Liver (tissue), 9 donors: ENCODE results near the gene NF1. TPM values are rescaled to one million over a fixed set of nuclear protein-coding genes. Genes with fewer than 3 reads are reported as not detected.

Source experiments
- DNase-seq: peaks from one replicate; pipeline ENCODE4 v3.0.0-alpha.2; 2017; ENCODE audit warnings: low spot score
- H3K27ac ChIP-seq, 2 donors: one replicate each; pipeline ENCODE4 v1.7.0; 2013; ENCODE audit warnings: inconsistent platforms in 2 of 2, low read length in 2 of 2, control low read depth in 1 of 2, low read depth in 1 of 2, mild to moderate bottlenecking in 1 of 2
- H3K27me3 ChIP-seq, 4 donors: one replicate each; pipeline versions ENCODE4 v1.6.1 to v1.7.0; 2013; ENCODE audit warnings: low read length in 3 of 4, inconsistent platforms in 1 of 4, mild to moderate bottlenecking in 1 of 4, moderate library complexity in 1 of 4; ENCODE audit not compliant: control insufficient read depth in 4 of 4, insufficient read depth in 4 of 4
- H3K36me3 ChIP-seq, 4 donors: one replicate each; pipeline versions ENCODE4 v1.6.1 to v1.7.0; 2013; ENCODE audit warnings: low read length in 3 of 4, mild to moderate bottlenecking in 3 of 4, low read depth in 1 of 4, moderate library complexity in 1 of 4; ENCODE audit not compliant: control insufficient read depth in 4 of 4, insufficient read depth in 3 of 4
- H3K4me1 ChIP-seq, 4 donors: one replicate each; pipeline versions ENCODE4 v1.6.1 to v1.7.0; 2013; ENCODE audit warnings: low read length in 3 of 4, mild to moderate bottlenecking in 3 of 4, moderate library complexity in 1 of 4; ENCODE audit not compliant: control insufficient read depth in 4 of 4, insufficient read depth in 4 of 4
- H3K4me3 ChIP-seq, 3 donors: one replicate each; pipeline versions ENCODE4 v1.6.1 to v1.7.0; 2013; ENCODE audit warnings: low read length in 3 of 3, control low read depth in 1 of 3, low read depth in 1 of 3, mild to moderate bottlenecking in 1 of 3
- H3K9ac ChIP-seq, 2 donors: one replicate each; pipeline ENCODE4 v1.7.0; 2013; ENCODE audit warnings: low read length in 2 of 2, mild to moderate bottlenecking in 2 of 2, moderate library complexity in 2 of 2, control low read depth in 1 of 2, low read depth in 1 of 2
- H3K9me3 ChIP-seq, 4 donors: one replicate each; pipeline versions ENCODE4 v1.6.1 to v1.7.0; 2013; ENCODE audit warnings: low read length in 3 of 4; ENCODE audit not compliant: control insufficient read depth in 4 of 4
- EGR1 ChIP-seq, 2 donors: IDR thresholded peaks; 2 replicates each; pipeline ENCODE4 v1.6.1; 2016 to 2018; ENCODE audit warnings: antibody characterized with exemption in 2 of 2, low read depth in 2 of 2
- FOXA1 ChIP-seq: IDR thresholded peaks from 2 replicates; pipeline ENCODE4 v1.6.1; 2016; ENCODE audit warnings: antibody characterized with exemption
- FOXA2 ChIP-seq: IDR thresholded peaks from 2 replicates; pipeline ENCODE4 v1.6.1; 2016; ENCODE audit warnings: antibody characterized with exemption
- GABPA ChIP-seq, 2 donors: IDR thresholded peaks in 1 of 2; conservative IDR thresholded peaks in 1 of 2; 2 replicates each; pipeline ENCODE4 v1.6.1; 2016; ENCODE audit warnings: antibody characterized with exemption in 2 of 2, mild to moderate bottlenecking in 1 of 2, moderate library complexity in 1 of 2
- HNF4A ChIP-seq, 2 donors: conservative IDR thresholded peaks; 2 replicates each; pipeline ENCODE4 v1.6.1; 2016; ENCODE audit warnings: antibody characterized with exemption in 2 of 2, mild to moderate bottlenecking in 2 of 2
- HNF4G ChIP-seq: IDR thresholded peaks from 2 replicates; pipeline ENCODE4 v1.6.1; 2016; ENCODE audit warnings: antibody characterized with exemption
- JUND ChIP-seq, 2 donors: IDR thresholded peaks; 2 replicates each; pipeline ENCODE4 v1.6.1; 2016; ENCODE audit warnings: antibody characterized with exemption in 2 of 2
- NR2F2 ChIP-seq: IDR thresholded peaks from 2 replicates; pipeline ENCODE4 v1.6.1; 2016; ENCODE audit warnings: antibody characterized with exemption
- RAD21 ChIP-seq, 2 donors: IDR thresholded peaks; 2 replicates each; pipeline ENCODE4 v1.6.1; 2016; ENCODE audit warnings: antibody characterized with exemption in 2 of 2, mild to moderate bottlenecking in 2 of 2
- RXRA ChIP-seq, 2 donors: IDR thresholded peaks; 2 replicates each; pipeline ENCODE4 v1.6.1; 2017 to 2018; ENCODE audit warnings: antibody characterized with exemption in 2 of 2, mild to moderate bottlenecking in 1 of 2
- SP1 ChIP-seq: IDR thresholded peaks from 2 replicates; pipeline ENCODE4 v1.6.1; 2018; ENCODE audit warnings: antibody characterized with exemption, mild to moderate bottlenecking
- TAF1 ChIP-seq: conservative IDR thresholded peaks from 2 replicates; pipeline ENCODE4 v1.6.1; 2016; ENCODE audit warnings: antibody characterized with exemption, mild to moderate bottlenecking
- YY1 ChIP-seq: IDR thresholded peaks from 2 replicates; pipeline ENCODE4 v1.6.1; 2016; ENCODE audit warnings: antibody characterized with exemption, mild to moderate bottlenecking
- WGBS: extraction: QIAGEN DNeasy Blood & Tissue Kit; methylation state at CpG from one replicate; pipeline ENCODE4 v1.1.7; 2013; 5-methylcytosine and 5-hydroxymethylcytosine counted together
- polyA plus RNA-seq, 2 donors: library from polyadenylated mRNA; stranded (reverse) in 1 of 2; unstranded in 1 of 2; fragments of 200-250 nt in 1 of 2; fragments of >200 nt in 1 of 2; fragmentation: Nextera tagmentation in 1 of 2; extraction: Ambion mirVana in 1 of 2; gene quantifications; one replicate each; pipeline versions ENCODE4 v1.2.1 to v1.2.3, GENCODE V29; 2013 to 2015
- total RNA-seq, 2 donors: library from RNA; depleted of rRNA; stranded (reverse); fragments of >200 nt; gene quantifications; one replicate each; pipeline ENCODE4 v1.2.3, GENCODE V29; 2014
- TF ChIP-seq, protein P1 (sequence below): IDR thresholded peaks from 2 replicates; pipeline ENCODE4 v1.6.1; 2016; ENCODE audit warnings: antibody characterized with exemption
- TF ChIP-seq, protein P2 (sequence below): IDR thresholded peaks from 2 replicates; pipeline ENCODE4 v1.6.1; 2016; ENCODE audit warnings: antibody characterized with exemption
- TF ChIP-seq, protein P3 (sequence below): IDR thresholded peaks from 2 replicates; pipeline ENCODE4 v1.6.1; 2016; ENCODE audit warnings: antibody characterized with exemption, mild to moderate bottlenecking
- TF ChIP-seq, protein P4 (sequence below): fragments of 150-350 bp; IDR thresholded peaks from 2 replicates; pipeline ENCODE4 v1.5.1; 2017; ENCODE audit warnings: improper control_type of control experiment, low read depth, low read length; ENCODE audit not compliant: missing input control
- TF ChIP-seq, protein P5 (sequence below): IDR thresholded peaks from 2 replicates; pipeline ENCODE4 v1.6.1; 2016; ENCODE audit warnings: antibody characterized with exemption
- donor health status: healthy.
- donor health status: healthy.
- donor health status: healthy.
- donor health status: healthy.
- donor health status: healthy.

Gene NF1
- total and polyA plus RNA-seq, 4 donors, result 4.6 to 42.6 (median 13.5) TPM

DNA sequence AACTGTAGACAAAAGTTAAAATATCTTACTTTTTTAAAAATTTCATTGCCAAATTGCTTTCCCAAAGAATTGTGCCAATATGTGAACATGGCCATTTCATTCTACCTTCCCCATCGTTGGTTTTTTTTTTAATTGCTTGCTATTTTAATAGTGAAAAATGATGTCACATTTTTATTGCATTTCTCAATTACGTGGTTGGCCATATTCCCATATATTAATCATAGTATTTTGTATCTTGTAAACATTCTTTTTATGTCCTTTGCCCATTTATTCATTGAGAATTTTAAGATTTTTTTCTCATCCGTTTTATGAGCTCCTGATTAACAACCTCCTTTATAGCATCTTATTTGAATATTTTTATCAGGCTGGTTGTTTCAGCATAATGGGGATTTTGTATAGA lies 195.0 kb downstream of the NF1 start:
- H3K27ac ChIP-seq, result no peak overlapping the region
- TF ChIP-seq TAF1 (no peak), HNF4A (conservative IDR thresholded peaks at IDR 0.05) (no peak), SP1 (no peak), JUND (IDR thresholded peaks at IDR 0.05) (no peak), NR2F2 (no peak), YY1 (no peak), FOXA1 (no peak), GABPA (IDR thresholded peaks at IDR 0.05 in 1 of 2, conservative IDR thresholded peaks at IDR 0.05 in 1 of 2) (no peak), RXRA (IDR thresholded peaks at IDR 0.05) (no peak), FOXA2 (no peak), HNF4G (no peak), RAD21 (IDR thresholded peaks at IDR 0.05) (no peak), EGR1 (IDR thresholded peaks at IDR 0.05; ENCODE audit: low read depth in 2 of 2) (no peak)
- TF ChIP-seq, protein P1, sequence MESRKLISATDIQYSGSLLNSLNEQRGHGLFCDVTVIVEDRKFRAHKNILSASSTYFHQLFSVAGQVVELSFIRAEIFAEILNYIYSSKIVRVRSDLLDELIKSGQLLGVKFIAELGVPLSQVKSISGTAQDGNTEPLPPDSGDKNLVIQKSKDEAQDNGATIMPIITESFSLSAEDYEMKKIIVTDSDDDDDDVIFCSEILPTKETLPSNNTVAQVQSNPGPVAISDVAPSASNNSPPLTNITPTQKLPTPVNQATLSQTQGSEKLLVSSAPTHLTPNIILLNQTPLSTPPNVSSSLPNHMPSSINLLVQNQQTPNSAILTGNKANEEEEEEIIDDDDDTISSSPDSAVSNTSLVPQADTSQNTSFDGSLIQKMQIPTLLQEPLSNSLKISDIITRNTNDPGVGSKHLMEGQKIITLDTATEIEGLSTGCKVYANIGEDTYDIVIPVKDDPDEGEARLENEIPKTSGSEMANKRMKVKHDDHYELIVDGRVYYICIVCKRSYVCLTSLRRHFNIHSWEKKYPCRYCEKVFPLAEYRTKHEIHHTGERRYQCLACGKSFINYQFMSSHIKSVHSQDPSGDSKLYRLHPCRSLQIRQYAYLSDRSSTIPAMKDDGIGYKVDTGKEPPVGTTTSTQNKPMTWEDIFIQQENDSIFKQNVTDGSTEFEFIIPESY, result no peak
- TF ChIP-seq, protein P2, sequence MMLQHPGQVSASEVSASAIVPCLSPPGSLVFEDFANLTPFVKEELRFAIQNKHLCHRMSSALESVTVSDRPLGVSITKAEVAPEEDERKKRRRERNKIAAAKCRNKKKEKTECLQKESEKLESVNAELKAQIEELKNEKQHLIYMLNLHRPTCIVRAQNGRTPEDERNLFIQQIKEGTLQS, result no peak
- TF ChIP-seq, protein P3, sequence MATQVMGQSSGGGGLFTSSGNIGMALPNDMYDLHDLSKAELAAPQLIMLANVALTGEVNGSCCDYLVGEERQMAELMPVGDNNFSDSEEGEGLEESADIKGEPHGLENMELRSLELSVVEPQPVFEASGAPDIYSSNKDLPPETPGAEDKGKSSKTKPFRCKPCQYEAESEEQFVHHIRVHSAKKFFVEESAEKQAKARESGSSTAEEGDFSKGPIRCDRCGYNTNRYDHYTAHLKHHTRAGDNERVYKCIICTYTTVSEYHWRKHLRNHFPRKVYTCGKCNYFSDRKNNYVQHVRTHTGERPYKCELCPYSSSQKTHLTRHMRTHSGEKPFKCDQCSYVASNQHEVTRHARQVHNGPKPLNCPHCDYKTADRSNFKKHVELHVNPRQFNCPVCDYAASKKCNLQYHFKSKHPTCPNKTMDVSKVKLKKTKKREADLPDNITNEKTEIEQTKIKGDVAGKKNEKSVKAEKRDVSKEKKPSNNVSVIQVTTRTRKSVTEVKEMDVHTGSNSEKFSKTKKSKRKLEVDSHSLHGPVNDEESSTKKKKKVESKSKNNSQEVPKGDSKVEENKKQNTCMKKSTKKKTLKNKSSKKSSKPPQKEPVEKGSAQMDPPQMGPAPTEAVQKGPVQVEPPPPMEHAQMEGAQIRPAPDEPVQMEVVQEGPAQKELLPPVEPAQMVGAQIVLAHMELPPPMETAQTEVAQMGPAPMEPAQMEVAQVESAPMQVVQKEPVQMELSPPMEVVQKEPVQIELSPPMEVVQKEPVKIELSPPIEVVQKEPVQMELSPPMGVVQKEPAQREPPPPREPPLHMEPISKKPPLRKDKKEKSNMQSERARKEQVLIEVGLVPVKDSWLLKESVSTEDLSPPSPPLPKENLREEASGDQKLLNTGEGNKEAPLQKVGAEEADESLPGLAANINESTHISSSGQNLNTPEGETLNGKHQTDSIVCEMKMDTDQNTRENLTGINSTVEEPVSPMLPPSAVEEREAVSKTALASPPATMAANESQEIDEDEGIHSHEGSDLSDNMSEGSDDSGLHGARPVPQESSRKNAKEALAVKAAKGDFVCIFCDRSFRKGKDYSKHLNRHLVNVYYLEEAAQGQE, result no peak
- TF ChIP-seq, protein P4, sequence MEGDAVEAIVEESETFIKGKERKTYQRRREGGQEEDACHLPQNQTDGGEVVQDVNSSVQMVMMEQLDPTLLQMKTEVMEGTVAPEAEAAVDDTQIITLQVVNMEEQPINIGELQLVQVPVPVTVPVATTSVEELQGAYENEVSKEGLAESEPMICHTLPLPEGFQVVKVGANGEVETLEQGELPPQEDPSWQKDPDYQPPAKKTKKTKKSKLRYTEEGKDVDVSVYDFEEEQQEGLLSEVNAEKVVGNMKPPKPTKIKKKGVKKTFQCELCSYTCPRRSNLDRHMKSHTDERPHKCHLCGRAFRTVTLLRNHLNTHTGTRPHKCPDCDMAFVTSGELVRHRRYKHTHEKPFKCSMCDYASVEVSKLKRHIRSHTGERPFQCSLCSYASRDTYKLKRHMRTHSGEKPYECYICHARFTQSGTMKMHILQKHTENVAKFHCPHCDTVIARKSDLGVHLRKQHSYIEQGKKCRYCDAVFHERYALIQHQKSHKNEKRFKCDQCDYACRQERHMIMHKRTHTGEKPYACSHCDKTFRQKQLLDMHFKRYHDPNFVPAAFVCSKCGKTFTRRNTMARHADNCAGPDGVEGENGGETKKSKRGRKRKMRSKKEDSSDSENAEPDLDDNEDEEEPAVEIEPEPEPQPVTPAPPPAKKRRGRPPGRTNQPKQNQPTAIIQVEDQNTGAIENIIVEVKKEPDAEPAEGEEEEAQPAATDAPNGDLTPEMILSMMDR, result no peak
- TF ChIP-seq, protein P5, sequence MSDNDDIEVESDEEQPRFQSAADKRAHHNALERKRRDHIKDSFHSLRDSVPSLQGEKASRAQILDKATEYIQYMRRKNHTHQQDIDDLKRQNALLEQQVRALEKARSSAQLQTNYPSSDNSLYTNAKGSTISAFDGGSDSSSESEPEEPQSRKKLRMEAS, result no peak
- H3K4me3 ChIP-seq, result no peak overlapping the region
- DNase-seq, result no peak
- peaks cover 0 to 5% (median 3%) of the 10 kb centered on the region in 4 donors for H3K36me3 ChIP-seq
- no peaks in the 10 kb centered on the region for H3K27me3 ChIP-seq
- WGBS, result 86% methylated on average over 3 of the region's 3 CpGs
- H3K9me3 ChIP-seq, result no peaks in the 10 kb centered on the region
- no peak overlapping the region for H3K9ac ChIP-seq
- no peaks in the 10 kb centered on the region for H3K4me1 ChIP-seq
